ENCODE data around the gene PILRA. TPM values are rescaled to one million over a fixed set of nuclear protein-coding genes. Genes with fewer than 3 reads are reported as not detected.

Gene PILRA
- total and polyA plus RNA-seq, 2 of the 13 experiments (the other 11 are each of a cell fraction or from before 2014, with no cell fraction given): 0.13 to 1.3 TPM

DNA sequence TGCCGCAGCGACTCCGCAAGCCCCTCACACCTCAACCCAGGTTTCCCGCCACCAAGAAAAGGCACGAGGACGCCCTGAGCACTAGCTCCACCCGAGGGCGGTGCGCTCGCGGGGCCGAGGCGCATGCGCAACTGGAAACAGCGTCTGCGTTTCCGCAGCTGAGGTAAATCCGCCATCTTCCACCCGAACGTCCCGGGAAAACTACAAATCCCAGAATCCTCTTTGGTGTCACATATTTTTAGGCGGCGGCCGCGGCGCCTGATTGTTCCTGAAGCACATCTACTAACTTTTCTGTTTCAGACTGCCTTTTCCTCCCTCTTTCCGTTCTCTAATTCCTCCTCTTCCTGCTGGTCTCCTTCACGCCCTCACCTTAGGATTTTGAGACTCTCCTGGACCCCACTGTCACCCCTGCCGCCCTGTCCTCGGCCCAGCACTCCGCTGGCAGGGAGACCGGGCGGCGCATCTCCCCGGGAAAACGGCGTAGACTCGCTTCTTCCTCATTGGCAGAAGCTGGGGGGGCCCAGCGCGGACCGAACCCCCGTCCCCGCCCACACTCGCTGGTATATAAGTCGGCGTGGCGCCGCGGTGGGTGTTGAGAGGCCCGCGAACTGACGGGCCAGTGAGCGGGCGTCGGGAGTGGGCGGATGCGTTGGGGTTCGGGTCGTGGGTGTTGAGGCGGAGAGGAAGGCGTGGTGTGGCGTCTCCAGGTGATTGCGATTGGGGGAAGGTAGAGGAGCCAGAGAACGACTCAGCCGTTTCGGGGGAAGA lies 55.1 kb downstream of the PILRA start, which contains the start of gene ZCWPW1 (continued):
- TF ChIP-seq, protein P1, sequence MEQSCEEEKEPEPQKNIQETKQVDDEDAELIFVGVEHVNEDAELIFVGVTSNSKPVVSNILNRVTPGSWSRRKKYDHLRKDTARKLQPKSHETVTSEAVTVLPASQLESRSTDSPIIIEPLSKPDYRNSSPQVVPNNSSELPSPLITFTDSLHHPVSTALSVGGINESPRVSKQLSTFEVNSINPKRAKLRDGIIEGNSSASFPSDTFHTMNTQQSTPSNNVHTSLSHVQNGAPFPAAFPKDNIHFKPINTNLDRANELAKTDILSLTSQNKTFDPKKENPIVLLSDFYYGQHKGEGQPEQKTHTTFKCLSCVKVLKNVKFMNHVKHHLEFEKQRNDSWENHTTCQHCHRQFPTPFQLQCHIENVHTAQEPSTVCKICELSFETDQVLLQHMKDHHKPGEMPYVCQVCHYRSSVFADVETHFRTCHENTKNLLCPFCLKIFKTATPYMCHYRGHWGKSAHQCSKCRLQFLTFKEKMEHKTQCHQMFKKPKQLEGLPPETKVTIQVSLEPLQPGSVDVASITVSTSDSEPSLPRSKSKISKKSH (CRISPR knock-in tag; IDR thresholded peaks at IDR 0.05; ENCODE audit: borderline replicate concordance): peak; percentile 87; the same call in 1 of the 2 replicates
- TF ChIP-seq SRY (CRISPR knock-in tag; IDR thresholded peaks at IDR 0.05) (no peak), ZNF225 (CRISPR knock-in tag; IDR thresholded peaks at IDR 0.05) (peak; percentile 55), ZNF567 (CRISPR knock-in tag; IDR thresholded peaks at IDR 0.05; ENCODE audit: borderline replicate concordance) (no peak; the same call in 1 of the 2 replicates), ZNF3 (CRISPR knock-in tag; IDR thresholded peaks at IDR 0.05) (no peak), MIXL1 (CRISPR knock-in tag; IDR thresholded peaks at IDR 0.05) (0 out of 2 replicates have a peak, but pooled peaks have one; percentile 34), SP1 (IDR thresholded peaks at IDR 0.05) (no peak), SP1 (CRISPR knock-in tag; IDR thresholded peaks at IDR 0.05) (peak; percentile 96), CCAR2 (optimal IDR thresholded peaks at IDR 0.05; ENCODE audit: low read depth, low read length) (no peak), ZBTB7A (CRISPR knock-in tag; IDR thresholded peaks at IDR 0.05) (peak; percentile 78), RNF2 (conservative IDR thresholded peaks at IDR 0.05; ENCODE audit: low read depth) (peak; percentile 89), PITX1 (CRISPR knock-in tag; IDR thresholded peaks at IDR 0.05) (peak; percentile 35; the same call in 1 of the 2 replicates)
- TF ChIP-seq, protein P2, sequence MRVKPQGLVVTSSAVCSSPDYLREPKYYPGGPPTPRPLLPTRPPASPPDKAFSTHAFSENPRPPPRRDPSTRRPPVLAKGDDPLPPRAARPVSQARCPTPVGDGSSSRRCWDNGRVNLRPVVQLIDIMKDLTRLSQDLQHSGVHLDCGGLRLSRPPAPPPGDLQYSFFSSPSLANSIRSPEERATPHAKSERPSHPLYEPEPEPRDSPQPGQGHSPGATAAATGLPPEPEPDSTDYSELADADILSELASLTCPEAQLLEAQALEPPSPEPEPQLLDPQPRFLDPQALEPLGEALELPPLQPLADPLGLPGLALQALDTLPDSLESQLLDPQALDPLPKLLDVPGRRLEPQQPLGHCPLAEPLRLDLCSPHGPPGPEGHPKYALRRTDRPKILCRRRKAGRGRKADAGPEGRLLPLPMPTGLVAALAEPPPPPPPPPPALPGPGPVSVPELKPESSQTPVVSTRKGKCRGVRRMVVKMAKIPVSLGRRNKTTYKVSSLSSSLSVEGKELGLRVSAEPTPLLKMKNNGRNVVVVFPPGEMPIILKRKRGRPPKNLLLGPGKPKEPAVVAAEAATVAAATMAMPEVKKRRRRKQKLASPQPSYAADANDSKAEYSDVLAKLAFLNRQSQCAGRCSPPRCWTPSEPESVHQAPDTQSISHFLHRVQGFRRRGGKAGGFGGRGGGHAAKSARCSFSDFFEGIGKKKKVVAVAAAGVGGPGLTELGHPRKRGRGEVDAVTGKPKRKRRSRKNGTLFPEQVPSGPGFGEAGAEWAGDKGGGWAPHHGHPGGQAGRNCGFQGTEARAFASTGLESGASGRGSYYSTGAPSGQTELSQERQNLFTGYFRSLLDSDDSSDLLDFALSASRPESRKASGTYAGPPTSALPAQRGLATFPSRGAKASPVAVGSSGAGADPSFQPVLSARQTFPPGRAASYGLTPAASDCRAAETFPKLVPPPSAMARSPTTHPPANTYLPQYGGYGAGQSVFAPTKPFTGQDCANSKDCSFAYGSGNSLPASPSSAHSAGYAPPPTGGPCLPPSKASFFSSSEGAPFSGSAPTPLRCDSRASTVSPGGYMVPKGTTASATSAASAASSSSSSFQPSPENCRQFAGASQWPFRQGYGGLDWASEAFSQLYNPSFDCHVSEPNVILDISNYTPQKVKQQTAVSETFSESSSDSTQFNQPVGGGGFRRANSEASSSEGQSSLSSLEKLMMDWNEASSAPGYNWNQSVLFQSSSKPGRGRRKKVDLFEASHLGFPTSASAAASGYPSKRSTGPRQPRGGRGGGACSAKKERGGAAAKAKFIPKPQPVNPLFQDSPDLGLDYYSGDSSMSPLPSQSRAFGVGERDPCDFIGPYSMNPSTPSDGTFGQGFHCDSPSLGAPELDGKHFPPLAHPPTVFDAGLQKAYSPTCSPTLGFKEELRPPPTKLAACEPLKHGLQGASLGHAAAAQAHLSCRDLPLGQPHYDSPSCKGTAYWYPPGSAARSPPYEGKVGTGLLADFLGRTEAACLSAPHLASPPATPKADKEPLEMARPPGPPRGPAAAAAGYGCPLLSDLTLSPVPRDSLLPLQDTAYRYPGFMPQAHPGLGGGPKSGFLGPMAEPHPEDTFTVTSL (CRISPR knock-in tag; IDR thresholded peaks at IDR 0.05; ENCODE audit: borderline replicate concordance): peak; percentile 67; the same call in 1 of the 2 replicates
- TF ChIP-seq, protein P3, sequence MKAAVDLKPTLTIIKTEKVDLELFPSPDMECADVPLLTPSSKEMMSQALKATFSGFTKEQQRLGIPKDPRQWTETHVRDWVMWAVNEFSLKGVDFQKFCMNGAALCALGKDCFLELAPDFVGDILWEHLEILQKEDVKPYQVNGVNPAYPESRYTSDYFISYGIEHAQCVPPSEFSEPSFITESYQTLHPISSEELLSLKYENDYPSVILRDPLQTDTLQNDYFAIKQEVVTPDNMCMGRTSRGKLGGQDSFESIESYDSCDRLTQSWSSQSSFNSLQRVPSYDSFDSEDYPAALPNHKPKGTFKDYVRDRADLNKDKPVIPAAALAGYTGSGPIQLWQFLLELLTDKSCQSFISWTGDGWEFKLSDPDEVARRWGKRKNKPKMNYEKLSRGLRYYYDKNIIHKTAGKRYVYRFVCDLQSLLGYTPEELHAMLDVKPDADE (CRISPR knock-in tag; IDR thresholded peaks at IDR 0.05): peak; percentile 26; the same call in 1 of the 2 replicates
- TF ChIP-seq, protein P4, sequence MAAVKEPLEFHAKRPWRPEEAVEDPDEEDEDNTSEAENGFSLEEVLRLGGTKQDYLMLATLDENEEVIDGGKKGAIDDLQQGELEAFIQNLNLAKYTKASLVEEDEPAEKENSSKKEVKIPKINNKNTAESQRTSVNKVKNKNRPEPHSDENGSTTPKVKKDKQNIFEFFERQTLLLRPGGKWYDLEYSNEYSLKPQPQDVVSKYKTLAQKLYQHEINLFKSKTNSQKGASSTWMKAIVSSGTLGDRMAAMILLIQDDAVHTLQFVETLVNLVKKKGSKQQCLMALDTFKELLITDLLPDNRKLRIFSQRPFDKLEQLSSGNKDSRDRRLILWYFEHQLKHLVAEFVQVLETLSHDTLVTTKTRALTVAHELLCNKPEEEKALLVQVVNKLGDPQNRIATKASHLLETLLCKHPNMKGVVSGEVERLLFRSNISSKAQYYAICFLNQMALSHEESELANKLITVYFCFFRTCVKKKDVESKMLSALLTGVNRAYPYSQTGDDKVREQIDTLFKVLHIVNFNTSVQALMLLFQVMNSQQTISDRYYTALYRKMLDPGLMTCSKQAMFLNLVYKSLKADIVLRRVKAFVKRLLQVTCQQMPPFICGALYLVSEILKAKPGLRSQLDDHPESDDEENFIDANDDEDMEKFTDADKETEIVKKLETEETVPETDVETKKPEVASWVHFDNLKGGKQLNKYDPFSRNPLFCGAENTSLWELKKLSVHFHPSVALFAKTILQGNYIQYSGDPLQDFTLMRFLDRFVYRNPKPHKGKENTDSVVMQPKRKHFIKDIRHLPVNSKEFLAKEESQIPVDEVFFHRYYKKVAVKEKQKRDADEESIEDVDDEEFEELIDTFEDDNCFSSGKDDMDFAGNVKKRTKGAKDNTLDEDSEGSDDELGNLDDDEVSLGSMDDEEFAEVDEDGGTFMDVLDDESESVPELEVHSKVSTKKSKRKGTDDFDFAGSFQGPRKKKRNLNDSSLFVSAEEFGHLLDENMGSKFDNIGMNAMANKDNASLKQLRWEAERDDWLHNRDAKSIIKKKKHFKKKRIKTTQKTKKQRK (IDR thresholded peaks at IDR 0.05; ENCODE audit: low read length): no peak
- TF ChIP-seq, protein P5, sequence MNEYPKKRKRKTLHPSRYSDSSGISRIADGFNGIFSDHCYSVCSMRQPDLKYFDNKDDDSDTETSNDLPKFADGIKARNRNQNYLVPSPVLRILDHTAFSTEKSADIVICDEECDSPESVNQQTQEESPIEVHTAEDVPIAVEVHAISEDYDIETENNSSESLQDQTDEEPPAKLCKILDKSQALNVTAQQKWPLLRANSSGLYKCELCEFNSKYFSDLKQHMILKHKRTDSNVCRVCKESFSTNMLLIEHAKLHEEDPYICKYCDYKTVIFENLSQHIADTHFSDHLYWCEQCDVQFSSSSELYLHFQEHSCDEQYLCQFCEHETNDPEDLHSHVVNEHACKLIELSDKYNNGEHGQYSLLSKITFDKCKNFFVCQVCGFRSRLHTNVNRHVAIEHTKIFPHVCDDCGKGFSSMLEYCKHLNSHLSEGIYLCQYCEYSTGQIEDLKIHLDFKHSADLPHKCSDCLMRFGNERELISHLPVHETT (CRISPR knock-in tag; conservative IDR thresholded peaks at IDR 0.05): peak; percentile 86; the same call in 1 of the 2 replicates

Measured in HepG2 (cell line).